SK-N-SH (cell line): ENCODE measurements around the gene MAML3. TPM values are rescaled to one million over a fixed set of nuclear protein-coding genes. Genes with fewer than 3 reads are reported as not detected.

ENCODE experiments used
- CTCF ChIA-PET: fragments of 300-600, 350-600 bp; formaldehyde crosslinking; extraction: SDS; loops from one replicate; lab custom pipeline; 2021; lab: Yijun Ruan, JAX
- POLR2A ChIA-PET: fragments of 350-600 bp; sonication (Branson Sonifier 250); formaldehyde crosslinking; extraction: SDS; loops from one replicate; lab custom pipeline; 2020; ENCODE audit warnings: antibody characterized with exemption, inconsistent platforms; lab: Yijun Ruan, JAX
- DNase-seq: peaks from one replicate; pipeline ENCODE4 v3.0.0; 2012
- H2AFZ ChIP-seq: fragments of 200-600 bp; sonication (generic); 2 replicates; pipeline ENCODE4 v1.8.1; 2016; ENCODE audit warnings: antibody characterized with exemption, mild to moderate bottlenecking, low read depth
- H3F3A ChIP-seq: fragments of 200-600 bp; sonication (generic); replicated peaks from 2 replicates; pipeline ENCODE3; 2016; ENCODE audit warnings: antibody characterized with exemption, mild to moderate bottlenecking; ENCODE audit not compliant: insufficient read depth
- H3K27ac ChIP-seq, 2 experiments: fragments of 200-500 bp in 1 of 2; fragments of 200-600 bp in 1 of 2; sonication (Bioruptor generic) in 1 of 2; sonication (generic), shearing (Covaris generic) in 1 of 2; 2 replicates each; pipeline versions ENCODE4 v1.5.1 to v1.6.1; 2014 to 2016; ENCODE audit warnings: low read depth in 2 of 2, inconsistent platforms in 1 of 2, low read length in 1 of 2, mild to moderate bottlenecking in 1 of 2, mixed read lengths in 1 of 2
- H3K27me3 ChIP-seq: fragments of 200-600 bp; sonication (generic), shearing (Covaris generic); 2 replicates; pipeline ENCODE4 v1.6.1; 2016; ENCODE audit warnings: mixed run types; ENCODE audit not compliant: insufficient read depth
- H3K36me3 ChIP-seq, 2 experiments: fragments of 200-500 bp in 1 of 2; fragments of 200-600 bp in 1 of 2; sonication (Bioruptor generic) in 1 of 2; sonication (generic) in 1 of 2; replicated peaks in 1 of 2; 2 replicates each; pipeline versions ENCODE3 to v1.5.1; 2014 to 2016; ENCODE audit warnings: low read length in 1 of 2, mild to moderate bottlenecking in 1 of 2; ENCODE audit not compliant: insufficient read depth in 2 of 2, control insufficient read depth in 1 of 2
- H3K4me1 ChIP-seq, 2 experiments: fragments of 200-500 bp in 1 of 2; fragments of 200-600 bp in 1 of 2; sonication (Bioruptor generic) in 1 of 2; sonication (generic), shearing (Covaris generic) in 1 of 2; 2 replicates each; pipeline versions ENCODE4 v1.5.1 to v1.6.1; 2014 to 2016; ENCODE audit warnings: low read depth in 1 of 2, low read length in 1 of 2, mixed run types in 1 of 2; ENCODE audit not compliant: insufficient read depth in 2 of 2, control insufficient read depth in 1 of 2
- H3K4me2 ChIP-seq: fragments of 200-600 bp; sonication (generic), shearing (Covaris generic); 2 replicates; pipeline ENCODE4 v1.6.1; 2017; ENCODE audit warnings: mixed run types
- H3K4me3 ChIP-seq, 2 experiments: fragments of 200-500 bp in 1 of 2; fragments of 200-600 bp in 1 of 2; sonication (Bioruptor generic) in 1 of 2; sonication (generic), shearing (Covaris generic) in 1 of 2; 2 replicates each; pipeline versions ENCODE4 v1.5.1 to v1.8.1; 2014 to 2016; ENCODE audit warnings: low read depth in 2 of 2, inconsistent platforms in 1 of 2, low read length in 1 of 2, mild to moderate bottlenecking in 1 of 2, mixed read lengths in 1 of 2, moderate library complexity in 1 of 2
- H3K79me2 ChIP-seq: fragments of 200-600 bp; sonication (generic); 2 replicates; pipeline ENCODE4 v1.8.1; 2017; ENCODE audit warnings: mild to moderate bottlenecking; ENCODE audit not compliant: insufficient read depth
- H3K9ac ChIP-seq: fragments of 200-600 bp; sonication (generic); 2 replicates; pipeline ENCODE4 v1.6.1; 2017; ENCODE audit warnings: mixed run types
- H3K9me2 ChIP-seq: fragments of 200-600 bp; sonication (generic); 2 replicates; pipeline ENCODE4 v1.6.1; 2017; ENCODE audit warnings: mixed run types
- H3K9me3 ChIP-seq: fragments of 200-600 bp; sonication (generic); 2 replicates; pipeline ENCODE4 v1.6.1; 2017; ENCODE audit warnings: mixed run types, mild to moderate bottlenecking, moderate library complexity
- H4K20me1 ChIP-seq: fragments of 200-600 bp; sonication (generic); 2 replicates; pipeline ENCODE4 v1.6.1; 2017; ENCODE audit warnings: mild to moderate bottlenecking, mixed run types; ENCODE audit not compliant: insufficient read depth
- CTCF ChIP-seq: fragments of 200-600 bp; sonication (generic); IDR thresholded peaks from 2 replicates; pipeline ENCODE4 v1.6.1; 2017; ENCODE audit warnings: antibody characterized with exemption, mild to moderate bottlenecking, moderate library complexity
- ELF1 ChIP-seq: IDR thresholded peaks from 2 replicates; pipeline ENCODE4 v1.4.0; 2012
- EP300 ChIP-seq, 2 experiments: IDR thresholded peaks; 2 replicates each; pipeline versions ENCODE4 v1.4.0 to v1.6.1; 2012; ENCODE audit warnings: borderline replicate concordance in 1 of 2, low read depth in 1 of 2, low read length in 1 of 2
- RAD21 ChIP-seq: IDR thresholded peaks from 2 replicates; pipeline ENCODE4 v1.6.1; 2012; ENCODE audit warnings: mild to moderate bottlenecking, low read length
- SMC3 ChIP-seq: IDR thresholded peaks from 2 replicates; pipeline ENCODE4 v1.6.1; 2012; ENCODE audit warnings: low read depth, low read length, improper control_type of control experiment
- TCF12 ChIP-seq: IDR thresholded peaks from 2 replicates; pipeline ENCODE4 v1.4.0; 2012
- USF1 ChIP-seq: IDR thresholded peaks from 2 replicates; pipeline ENCODE4 v1.4.0; 2012; ENCODE audit warnings: low read depth, borderline replicate concordance
- WGBS: methylation state at CpG from one replicate; pipeline ENCODE4 v1.1.6; 2017; ENCODE audit warnings: low lambda C conversion rate; 5-methylcytosine and 5-hydroxymethylcytosine counted together
- polyA plus RNA-seq, 3 experiments: library from polyadenylated mRNA; depleted of rRNA; stranded (reverse); fragments of >200 nt; gene quantifications; 2 replicates each; pipeline ENCODE4 v1.2.3, GENCODE V29; 2012
- TF ChIP-seq, protein P1 (sequence below): IDR thresholded peaks from 2 replicates; pipeline ENCODE4 v1.6.1; 2012; ENCODE audit warnings: mild to moderate bottlenecking, low read depth, low read length, moderate library complexity

Gene MAML3
- polyA plus RNA-seq, 1 of the 3 experiments (the other 2 are of a cell fraction) = 5.3 TPM

DNA sequence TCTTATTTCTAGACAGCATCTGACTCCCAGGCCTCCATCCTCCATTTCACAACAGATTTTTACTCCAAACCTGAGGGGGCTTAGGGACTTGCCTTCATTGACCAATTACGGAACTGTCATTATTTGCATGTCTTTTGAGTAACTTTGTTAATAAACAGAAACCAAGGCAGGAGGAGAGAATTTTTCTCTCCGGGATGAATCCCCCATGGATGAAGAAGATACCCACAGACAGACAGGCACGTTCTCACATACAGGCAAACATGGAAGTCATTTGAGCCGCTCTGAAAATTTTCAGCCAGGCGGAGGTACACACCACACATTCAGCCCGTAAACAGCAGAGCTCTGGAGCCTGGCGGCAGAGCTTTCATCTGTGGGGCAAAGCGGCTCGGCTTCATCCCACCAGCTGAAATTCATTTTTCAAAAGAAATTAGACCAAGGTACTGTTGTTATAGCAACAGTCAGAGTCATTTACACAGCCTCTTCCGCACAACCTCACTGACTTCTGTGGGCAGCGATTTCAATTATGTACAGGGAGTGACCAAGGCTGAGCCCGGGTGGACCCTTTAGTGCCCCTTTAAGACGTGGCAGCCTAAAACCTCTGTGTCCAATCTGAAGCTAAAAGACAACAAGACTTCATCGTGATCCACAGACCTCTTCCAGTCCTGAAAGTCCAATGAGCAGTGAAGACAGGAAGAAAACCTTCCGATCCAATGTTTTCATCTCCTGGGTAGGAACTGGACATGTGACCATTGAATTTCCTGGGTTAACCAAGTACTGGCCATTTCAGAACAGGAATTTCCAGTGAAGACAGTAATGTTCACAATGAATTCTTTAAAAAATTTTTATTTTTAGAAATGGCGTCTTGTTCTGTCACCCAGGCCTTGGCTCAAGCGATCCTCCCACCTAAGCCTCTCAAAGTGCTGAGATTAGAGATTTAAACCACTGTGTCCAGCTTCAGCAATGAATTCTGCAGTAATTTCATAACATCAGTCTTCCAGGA, 251.4 kb downstream of the MAML3 start:
- WGBS = 41% methylated on average over 16 of the region's 17 CpGs
- H3K9me2 ChIP-seq = no peaks in the 10 kb centered on the region
- peak overlapping the region; percentile 75 for H2AFZ ChIP-seq
- no peaks in the 10 kb centered on the region for H3K79me2 ChIP-seq
- H4K20me1 ChIP-seq = no peaks in the 10 kb centered on the region
- H3K36me3 ChIP-seq = no peaks in the 10 kb centered on the region
- TF ChIP-seq, protein P1, sequence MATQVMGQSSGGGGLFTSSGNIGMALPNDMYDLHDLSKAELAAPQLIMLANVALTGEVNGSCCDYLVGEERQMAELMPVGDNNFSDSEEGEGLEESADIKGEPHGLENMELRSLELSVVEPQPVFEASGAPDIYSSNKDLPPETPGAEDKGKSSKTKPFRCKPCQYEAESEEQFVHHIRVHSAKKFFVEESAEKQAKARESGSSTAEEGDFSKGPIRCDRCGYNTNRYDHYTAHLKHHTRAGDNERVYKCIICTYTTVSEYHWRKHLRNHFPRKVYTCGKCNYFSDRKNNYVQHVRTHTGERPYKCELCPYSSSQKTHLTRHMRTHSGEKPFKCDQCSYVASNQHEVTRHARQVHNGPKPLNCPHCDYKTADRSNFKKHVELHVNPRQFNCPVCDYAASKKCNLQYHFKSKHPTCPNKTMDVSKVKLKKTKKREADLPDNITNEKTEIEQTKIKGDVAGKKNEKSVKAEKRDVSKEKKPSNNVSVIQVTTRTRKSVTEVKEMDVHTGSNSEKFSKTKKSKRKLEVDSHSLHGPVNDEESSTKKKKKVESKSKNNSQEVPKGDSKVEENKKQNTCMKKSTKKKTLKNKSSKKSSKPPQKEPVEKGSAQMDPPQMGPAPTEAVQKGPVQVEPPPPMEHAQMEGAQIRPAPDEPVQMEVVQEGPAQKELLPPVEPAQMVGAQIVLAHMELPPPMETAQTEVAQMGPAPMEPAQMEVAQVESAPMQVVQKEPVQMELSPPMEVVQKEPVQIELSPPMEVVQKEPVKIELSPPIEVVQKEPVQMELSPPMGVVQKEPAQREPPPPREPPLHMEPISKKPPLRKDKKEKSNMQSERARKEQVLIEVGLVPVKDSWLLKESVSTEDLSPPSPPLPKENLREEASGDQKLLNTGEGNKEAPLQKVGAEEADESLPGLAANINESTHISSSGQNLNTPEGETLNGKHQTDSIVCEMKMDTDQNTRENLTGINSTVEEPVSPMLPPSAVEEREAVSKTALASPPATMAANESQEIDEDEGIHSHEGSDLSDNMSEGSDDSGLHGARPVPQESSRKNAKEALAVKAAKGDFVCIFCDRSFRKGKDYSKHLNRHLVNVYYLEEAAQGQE = no peak
- TF ChIP-seq SMC3 (peak; percentile 16; the same call in 1 of the 2 replicates), CTCF (no peak), TCF12 (no peak), USF1 (peak; percentile 10; the same call in 1 of the 2 replicates), EP300 (IDR thresholded peaks at IDR 0.05; ENCODE audit: borderline replicate concordance in 1 of 2, low read depth in 1 of 2, low read length in 1 of 2) (peak in 1 of 2 experiments; percentile 37; a peak in 1 of 4 replicates), RAD21 (peak; percentile 42), ELF1 (no peak)
- no peaks in the 10 kb centered on the region for H3F3A ChIP-seq
- POLR2A ChIA-PET = interaction anchor here (0.8 to 3.1 kb wide), 6 partner anchors 13 to 147 kb away, joined by 4 to 24 read pairs (median 6); no protein-coding TSS in a partner anchor
- H3K9ac ChIP-seq = peak overlapping the region; percentile 4; the same call in 1 of the 2 replicates
- CTCF ChIA-PET = interaction anchor here (1.3 to 1.4 kb wide), 4 partner anchors 11 to 32 kb away, joined by 3 to 5 read pairs (median 4); no protein-coding TSS in a partner anchor
- peak; percentile 54 for DNase-seq
- peak overlapping the region; percentile 64 for H3K4me2 ChIP-seq
- H3K9me3 ChIP-seq = no peaks in the 10 kb centered on the region
- H3K27me3 ChIP-seq = no peaks in the 10 kb centered on the region
- H3K27ac ChIP-seq = peak overlapping the region; percentile 36 to 94; a peak in 3 of 4 replicates
- peak overlapping the region; percentile 2 to 36; a peak in 3 of 4 replicates for H3K4me3 ChIP-seq
- H3K4me1 ChIP-seq = peaks cover 0 to 49% of the 10 kb centered on the region in 2 experiments; a peak in 3 of 4 replicates
